H9 (cell line): ENCODE data around the gene GRIK4. TPM values are rescaled to one million over a fixed set of nuclear protein-coding genes. Genes with fewer than 3 reads are reported as not detected.

ENCODE experiments used
- DNase-seq: peaks from one replicate; pipeline ENCODE4 v3.0.0-alpha.2; 2017
- H2AFZ ChIP-seq: one replicate; pipeline ENCODE4 v1.6.1; 2013; ENCODE audit warnings: mild to moderate bottlenecking, low read length, control low read depth, moderate library complexity
- H2AK5ac ChIP-seq: 2 replicates; pipeline ENCODE4 v1.6.1; 2013; ENCODE audit warnings: low read length, control low read depth, mixed read lengths; ENCODE audit not compliant: insufficient read length
- H2BK120ac ChIP-seq: one replicate; pipeline ENCODE4 v1.6.1; 2013; ENCODE audit warnings: low read depth, mild to moderate bottlenecking, low read length, control low read depth, inconsistent platforms; ENCODE audit not compliant: poor library complexity, severe bottlenecking
- H2BK12ac ChIP-seq: 2 replicates; pipeline ENCODE4 v1.6.1; 2013; ENCODE audit warnings: low read length, control low read depth, mixed read lengths, low read depth; ENCODE audit not compliant: insufficient read length
- H2BK15ac ChIP-seq: 2 replicates; pipeline ENCODE4 v1.6.1; 2013; ENCODE audit warnings: low read depth, low read length, control low read depth
- H2BK20ac ChIP-seq: one replicate; pipeline ENCODE4 v1.6.1; 2013; ENCODE audit warnings: low read depth, mild to moderate bottlenecking, low read length, control low read depth, inconsistent platforms; ENCODE audit not compliant: poor library complexity, severe bottlenecking
- H2BK5ac ChIP-seq: 2 replicates; pipeline ENCODE4 v1.6.1; 2013; ENCODE audit warnings: low read length, control low read depth, mixed read lengths; ENCODE audit not compliant: insufficient read length
- H3K14ac ChIP-seq: 2 replicates; pipeline ENCODE4 v1.6.1; 2013; ENCODE audit warnings: low read length, control low read depth; ENCODE audit not compliant: insufficient read depth
- H3K18ac ChIP-seq: 2 replicates; pipeline ENCODE4 v1.6.1; 2013; ENCODE audit warnings: low read depth, mild to moderate bottlenecking, mixed read lengths, low read length, control low read depth; ENCODE audit not compliant: insufficient read length
- H3K23ac ChIP-seq: 2 replicates; pipeline ENCODE4 v1.6.1; 2013; ENCODE audit warnings: low read length, control low read depth, mixed read lengths, low read depth; ENCODE audit not compliant: insufficient read length
- H3K23me2 ChIP-seq: 2 replicates; pipeline ENCODE4 v1.6.1; 2013; ENCODE audit warnings: low read depth, mild to moderate bottlenecking, mixed read lengths, low read length, control low read depth; ENCODE audit not compliant: insufficient read length, poor library complexity, severe bottlenecking
- H3K27ac ChIP-seq: 2 replicates; pipeline ENCODE4 v1.5.1; 2013; ENCODE audit warnings: low read length, control low read depth, mixed read lengths, low read depth; ENCODE audit not compliant: insufficient read length
- H3K27me3 ChIP-seq: 2 replicates; pipeline ENCODE4 v1.6.1; 2013; ENCODE audit warnings: low read length, control low read depth, inconsistent platforms; ENCODE audit not compliant: insufficient read depth
- H3K4ac ChIP-seq: 2 replicates; pipeline ENCODE4 v1.6.1; 2013; ENCODE audit warnings: low read depth, mild to moderate bottlenecking, control low read depth, inconsistent platforms, low read length, moderate library complexity
- H3K4me1 ChIP-seq: 2 replicates; pipeline ENCODE4 v1.6.1; 2013; ENCODE audit warnings: low read length, control low read depth, inconsistent platforms; ENCODE audit not compliant: insufficient read depth
- H3K4me2 ChIP-seq: 2 replicates; pipeline ENCODE4 v1.6.1; 2013; ENCODE audit warnings: low read length, control low read depth, mixed read lengths; ENCODE audit not compliant: insufficient read length, insufficient read depth
- H3K56ac ChIP-seq: 2 replicates; pipeline ENCODE4 v1.6.1; 2013; ENCODE audit warnings: low read depth, mild to moderate bottlenecking, mixed read lengths, low read length, control low read depth; ENCODE audit not compliant: insufficient read length
- H3K79me1 ChIP-seq: 2 replicates; pipeline ENCODE4 v1.6.1; 2013; ENCODE audit warnings: low read depth, mild to moderate bottlenecking, moderate library complexity, low read length, control low read depth, inconsistent platforms; ENCODE audit not compliant: insufficient read depth, poor library complexity, severe bottlenecking
- H3K79me2 ChIP-seq: 2 replicates; pipeline ENCODE4 v1.6.1; 2013; ENCODE audit warnings: low read length, control low read depth, inconsistent platforms; ENCODE audit not compliant: insufficient read depth
- H3K9ac ChIP-seq: 2 replicates; pipeline ENCODE4 v1.6.1; 2013; ENCODE audit warnings: low read length, control low read depth, mixed read lengths; ENCODE audit not compliant: insufficient read length; ENCODE audit errors: extremely low read depth
- H3K9me3 ChIP-seq: one replicate; pipeline ENCODE4 v1.6.1; 2013; ENCODE audit warnings: low read depth, low read length, inconsistent platforms; ENCODE audit not compliant: control insufficient read depth
- H3T11ph ChIP-seq: one replicate; pipeline ENCODE4 v1.6.1; 2013; ENCODE audit warnings: mild to moderate bottlenecking, low read length, control low read depth, inconsistent platforms
- H4K20me1 ChIP-seq: one replicate; pipeline ENCODE4 v1.6.1; 2013; ENCODE audit not compliant: control insufficient read depth, insufficient read length, insufficient read depth
- H4K5ac ChIP-seq: 2 replicates; pipeline ENCODE4 v1.6.1; 2013; ENCODE audit warnings: low read depth, mild to moderate bottlenecking, mixed read lengths, low read length, control low read depth; ENCODE audit not compliant: insufficient read length
- H4K8ac ChIP-seq: replicated peaks from 2 replicates; pipeline ENCODE4 v1.6.1; 2013; ENCODE audit warnings: low read length, control low read depth, mixed read lengths, low read depth; ENCODE audit not compliant: insufficient read length
- H4K91ac ChIP-seq: 2 replicates; pipeline ENCODE4 v1.6.1; 2013; ENCODE audit warnings: low read depth, mild to moderate bottlenecking, moderate library complexity, mixed read lengths, low read length, control low read depth; ENCODE audit not compliant: insufficient read length
- H3K27ac Mint-ChIP-seq, 3 experiments: 2 replicates in 2 of 3; 3 replicates in 1 of 3; pipeline ENCODE4 v1.8.0; 2020 to 2021; ENCODE audit warnings: mixed read lengths in 3 of 3, mild to moderate bottlenecking in 1 of 3, moderate library complexity in 1 of 3
- H3K27me3 Mint-ChIP-seq: 2 replicates; pipeline ENCODE4 v1.8.0; 2021; ENCODE audit warnings: low read depth, mild to moderate bottlenecking, moderate library complexity, mixed read lengths
- H3K36me3 Mint-ChIP-seq, 3 experiments: 2 replicates in 2 of 3; 3 replicates in 1 of 3; pipeline ENCODE4 v1.8.0; 2020 to 2021; ENCODE audit warnings: low read depth in 3 of 3, mixed read lengths in 3 of 3; ENCODE audit not compliant: insufficient read depth in 1 of 3
- H3K4me1 Mint-ChIP-seq, 2 experiments: 2 replicates each; pipeline ENCODE4 v1.8.0; 2020; ENCODE audit warnings: mixed read lengths in 2 of 2
- H3K4me3 Mint-ChIP-seq, 2 experiments: 2 replicates in 1 of 2; 3 replicates in 1 of 2; pipeline ENCODE4 v1.8.0; 2020 to 2021; ENCODE audit warnings: mild to moderate bottlenecking in 2 of 2, mixed read lengths in 2 of 2, moderate library complexity in 1 of 2
- H3K9me3 Mint-ChIP-seq, 2 experiments: 2 replicates in 1 of 2; 3 replicates in 1 of 2; pipeline ENCODE4 v1.8.0; 2020; ENCODE audit warnings: mild to moderate bottlenecking in 2 of 2, mixed read lengths in 2 of 2, moderate library complexity in 1 of 2
- WGBS: extraction: QIAGEN DNeasy Blood & Tissue Kit; methylation state at CpG from one replicate; pipeline ENCODE4 v1.1.7; 2013; ENCODE audit warnings: missing lambda C conversion rate, low lambda C conversion rate, mixed read lengths; ENCODE audit not compliant: insufficient read length; ENCODE audit errors: extremely low coverage; 5-methylcytosine and 5-hydroxymethylcytosine counted together
- total RNA-seq: library from RNA; stranded (reverse); gene quantifications from 2 replicates; pipeline ENCODE4 v1.2.1, GENCODE V29; 2021
- TF ChIP-seq, protein P1 (sequence below): fragments of 200-600 bp; sonication (generic); conservative IDR thresholded peaks from 3 replicates; pipeline ENCODE4 v1.8.0; 2021; ENCODE audit warnings: antibody characterized with exemption, mild to moderate bottlenecking

GRIK4 gene
- total RNA-seq, 1 experiment from 2014 or later, result 2.3 TPM

DNA sequence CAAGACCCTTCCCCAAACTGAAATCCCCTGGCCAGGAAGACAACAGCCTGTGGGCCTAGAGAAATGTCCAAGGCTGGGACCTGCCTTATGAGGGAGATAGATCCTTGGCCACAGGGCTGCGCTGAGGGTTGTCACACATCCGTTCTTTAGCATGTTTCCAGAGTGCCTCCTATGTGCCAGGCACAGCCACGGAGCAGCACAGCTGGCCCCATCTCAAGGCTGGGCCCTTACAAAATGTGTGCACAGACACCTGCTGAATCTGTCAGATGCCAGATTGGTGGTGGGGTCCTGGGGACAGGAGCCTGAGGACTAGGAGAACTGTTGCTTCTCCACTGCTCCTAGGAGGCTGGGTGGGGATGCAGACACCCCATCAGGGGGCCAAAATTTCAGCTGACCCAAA, 11.2 kb downstream of the GRIK4 start:
- Histone ChIP-seq H2AFZ (no peak overlapping the region), H4K20me1 (no peaks in the 10 kb centered on the region), H4K91ac (no peak overlapping the region), H3K23me2 (no peaks in the 10 kb centered on the region), H3K23ac (no peak overlapping the region), H3K79me1 (no peaks in the 10 kb centered on the region), H2BK12ac (no peak overlapping the region), H3K14ac (peak overlapping the region; percentile 60; the same call in 1 of the 2 replicates), H2BK20ac (no peak overlapping the region), H3K4ac (no peak overlapping the region), H3K27me3 (no peaks in the 10 kb centered on the region), H2BK120ac (no peak overlapping the region), H4K8ac (no peak overlapping the region), H4K5ac (no peak overlapping the region), H3K9me3 (no peaks in the 10 kb centered on the region), H2BK5ac (no peak overlapping the region), H3K79me2 (no peaks in the 10 kb centered on the region), H2BK15ac (no peak overlapping the region), H3K4me2 (no peak overlapping the region), H3K18ac (no peak overlapping the region), H3T11ph (no peak overlapping the region), H3K4me1 (peaks cover 5% of the 10 kb centered on the region; the same call in 1 of the 2 replicates), H3K56ac (no peak overlapping the region), H2AK5ac (no peak overlapping the region), H3K27ac (no peak overlapping the region), H3K9ac (no peak overlapping the region)
- TF ChIP-seq, protein P1, sequence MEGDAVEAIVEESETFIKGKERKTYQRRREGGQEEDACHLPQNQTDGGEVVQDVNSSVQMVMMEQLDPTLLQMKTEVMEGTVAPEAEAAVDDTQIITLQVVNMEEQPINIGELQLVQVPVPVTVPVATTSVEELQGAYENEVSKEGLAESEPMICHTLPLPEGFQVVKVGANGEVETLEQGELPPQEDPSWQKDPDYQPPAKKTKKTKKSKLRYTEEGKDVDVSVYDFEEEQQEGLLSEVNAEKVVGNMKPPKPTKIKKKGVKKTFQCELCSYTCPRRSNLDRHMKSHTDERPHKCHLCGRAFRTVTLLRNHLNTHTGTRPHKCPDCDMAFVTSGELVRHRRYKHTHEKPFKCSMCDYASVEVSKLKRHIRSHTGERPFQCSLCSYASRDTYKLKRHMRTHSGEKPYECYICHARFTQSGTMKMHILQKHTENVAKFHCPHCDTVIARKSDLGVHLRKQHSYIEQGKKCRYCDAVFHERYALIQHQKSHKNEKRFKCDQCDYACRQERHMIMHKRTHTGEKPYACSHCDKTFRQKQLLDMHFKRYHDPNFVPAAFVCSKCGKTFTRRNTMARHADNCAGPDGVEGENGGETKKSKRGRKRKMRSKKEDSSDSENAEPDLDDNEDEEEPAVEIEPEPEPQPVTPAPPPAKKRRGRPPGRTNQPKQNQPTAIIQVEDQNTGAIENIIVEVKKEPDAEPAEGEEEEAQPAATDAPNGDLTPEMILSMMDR, result no peak
- Mint-ChIP-seq H3K4me1 (peaks cover 33 to 40% of the 10 kb centered on the region in 2 experiments), H3K9me3 (no peaks in the 10 kb centered on the region), H3K27me3 (peaks cover 16% of the 10 kb centered on the region), H3K4me3 (no peak overlapping the region), H3K36me3 (no peaks in the 10 kb centered on the region; a peak in 1 of 7 replicates), H3K27ac (peak overlapping the region in 1 of 3 experiments; percentile 33; a peak in 1 of 7 replicates)
- no CpG with 5 or more reads among the region's 3 CpGs for WGBS
- no peak for DNase-seq
